ENCODE data around the gene MYH16.
"Not testable (repeated sequence)": the region's sequence is repeated elsewhere in the genome, so short reads cannot be mapped to it uniquely, and the experiment has no call there.

Gene MYH16

DNA sequence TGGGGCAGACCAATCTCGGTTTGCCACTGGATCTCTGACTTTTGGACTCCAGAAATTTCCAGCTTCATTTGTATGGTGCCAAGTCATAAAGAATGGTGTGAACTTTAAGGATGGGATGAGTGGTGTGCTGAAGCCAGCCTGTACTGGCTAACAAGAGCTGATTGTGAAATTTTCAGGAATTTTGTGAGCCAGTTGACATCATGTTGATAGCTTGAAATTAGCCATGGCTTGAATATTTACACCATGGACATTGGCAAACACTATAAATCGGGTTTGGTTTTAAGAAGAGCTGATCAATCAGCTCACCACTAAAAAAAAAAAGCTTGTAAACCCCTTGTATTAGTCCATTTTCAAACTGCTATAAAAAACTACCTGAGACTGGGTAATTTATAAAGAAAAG is 14.1 kb upstream of the MYH16 start:
- no peak for DNase-seq (ENCODE audit: low spot score)

DNA sequence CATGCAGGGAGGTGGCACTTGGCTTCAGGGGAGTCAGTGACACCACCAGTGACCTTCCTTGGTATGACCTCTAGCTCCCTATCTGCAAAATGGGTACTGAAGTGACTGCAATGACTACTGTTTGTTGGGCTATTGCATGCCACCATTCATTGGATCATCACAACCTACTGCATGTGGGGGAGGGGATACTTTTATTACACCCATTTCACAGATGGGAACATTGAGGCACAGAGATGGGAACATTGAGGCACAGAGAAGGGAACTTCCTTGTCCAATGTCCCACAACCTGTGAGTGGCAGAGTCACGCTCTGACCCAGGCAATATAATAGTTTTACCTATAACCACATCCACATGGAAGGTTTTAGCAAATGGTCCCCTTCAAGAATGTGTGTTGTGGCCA is 12.2 kb upstream of the MYH16 start:
- no peak for DNase-seq (ENCODE audit: low spot score)

DNA sequence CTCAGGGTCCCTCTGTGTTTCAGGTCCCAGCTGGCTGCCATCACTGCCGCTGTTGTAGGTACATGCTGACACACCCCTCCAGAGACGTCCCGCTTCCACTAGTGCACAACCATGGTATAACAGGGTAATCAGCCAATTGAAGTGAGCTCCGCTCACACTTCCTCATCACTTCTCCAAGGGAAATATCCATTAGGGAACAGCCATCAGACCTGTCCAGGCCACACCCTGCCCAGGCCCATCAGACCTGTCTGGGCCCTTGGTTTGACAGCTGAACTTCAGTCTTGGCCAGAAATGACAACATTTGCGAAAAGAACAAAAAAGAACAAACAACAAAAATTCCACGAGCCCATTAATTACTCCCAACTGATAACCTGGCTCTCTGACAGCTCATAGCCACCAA is 11.0 kb upstream of the MYH16 start:
- DNase-seq (ENCODE audit: low spot score): no peak

DNA sequence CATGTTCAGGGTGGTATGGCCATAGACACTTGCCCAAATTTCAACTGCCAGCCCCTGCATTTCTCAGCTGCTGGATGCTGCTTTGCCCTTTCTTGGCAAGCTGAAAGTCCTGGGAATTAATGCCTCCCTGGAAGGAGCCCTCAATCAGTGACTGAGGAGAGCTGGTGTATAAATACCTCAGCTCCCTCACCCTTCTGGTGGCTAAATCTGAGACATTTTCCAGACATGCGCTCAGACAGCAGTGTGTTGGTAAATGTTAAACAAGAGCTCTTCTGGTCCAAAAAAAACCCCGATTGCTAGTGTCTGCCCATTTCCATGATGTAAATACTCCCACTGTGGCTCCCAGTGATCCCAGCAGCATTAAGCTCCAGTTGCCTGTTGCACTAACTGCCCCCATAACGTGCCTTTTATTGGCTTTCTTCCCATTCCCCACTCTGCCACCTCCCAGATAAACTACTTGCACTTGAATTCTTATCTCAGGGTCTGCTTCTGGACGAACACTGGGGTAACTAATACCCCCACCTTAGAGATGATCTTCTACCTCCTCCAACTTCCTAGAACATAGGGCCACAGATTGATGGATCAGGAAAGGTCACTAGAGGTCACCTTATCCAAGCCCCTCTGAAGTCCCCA is 6.7 kb upstream of the MYH16 start:
- no peak for DNase-seq (ENCODE audit: low spot score)

DNA sequence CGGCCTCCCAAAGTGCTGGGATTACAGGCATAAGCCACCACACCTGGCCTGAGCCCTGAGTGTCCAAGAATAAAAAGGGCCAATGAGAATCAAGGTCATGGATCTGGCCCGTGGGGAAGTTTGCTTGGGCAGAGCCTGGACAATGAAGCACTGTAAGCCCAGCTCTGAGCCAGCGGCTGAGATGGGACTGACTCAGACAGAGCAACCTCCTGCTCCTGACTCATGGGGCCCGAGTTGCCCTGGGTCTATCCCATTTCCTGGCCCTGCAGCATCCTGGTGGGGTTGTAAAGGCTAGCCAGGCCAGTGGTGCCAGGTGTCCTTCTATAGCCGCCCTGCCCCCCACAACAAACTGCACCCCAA is 5.2 kb upstream of the MYH16 start:
- peak; percentile 94 for DNase-seq (ENCODE audit: low spot score)

DNA sequence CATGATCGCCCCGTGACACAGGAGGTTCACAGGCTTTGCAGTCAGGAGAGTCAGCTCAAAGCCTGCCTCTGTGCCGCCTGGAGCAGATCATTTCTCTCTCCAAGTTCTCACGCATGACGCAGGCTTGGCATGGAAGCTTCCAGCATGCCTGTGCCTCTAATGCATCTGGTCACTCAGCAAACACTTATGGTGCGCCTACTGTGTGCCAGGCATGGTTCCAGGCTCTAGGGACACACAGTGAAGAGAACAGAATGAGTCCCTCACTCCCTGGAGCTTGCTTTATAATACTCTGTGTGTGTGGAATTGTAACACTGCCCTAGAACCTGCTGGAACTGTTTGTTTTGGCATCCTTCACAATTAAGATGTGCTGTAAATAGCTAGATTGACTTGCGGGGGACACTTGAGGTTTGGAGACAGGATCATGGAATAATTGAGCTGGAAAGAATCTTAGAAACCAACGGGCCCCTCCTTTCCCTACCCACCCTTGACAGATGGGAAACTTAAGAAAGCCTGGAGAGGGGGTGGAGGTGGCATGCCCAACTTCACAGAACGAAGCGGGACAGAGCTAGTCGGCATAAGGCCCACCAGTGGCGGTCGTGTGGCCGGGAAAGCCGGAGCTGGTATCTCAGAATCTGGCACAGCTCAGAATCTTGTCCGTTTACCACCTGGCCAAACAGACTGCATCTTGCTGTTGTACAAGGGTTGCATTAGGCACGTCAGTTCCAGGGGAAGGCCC is 4.6 kb upstream of the MYH16 start:
- peak; percentile 19 for DNase-seq (ENCODE audit: low spot score)

DNA sequence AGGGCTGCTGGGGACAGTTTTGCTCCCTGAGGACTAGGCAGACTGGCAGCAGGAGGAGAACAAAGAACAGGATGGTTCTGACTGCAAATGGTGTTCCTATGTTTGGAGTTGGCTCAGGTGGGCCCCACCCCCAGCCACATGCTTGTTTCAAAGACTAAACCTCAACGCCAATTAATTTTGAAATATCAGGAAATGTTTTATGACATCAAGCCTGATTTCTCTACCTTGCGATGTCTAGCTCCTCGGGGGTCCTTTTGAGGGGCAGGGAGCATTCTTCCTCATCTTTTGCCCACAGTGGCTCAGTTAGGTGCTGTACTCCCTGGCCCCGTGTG is 4.1 kb upstream of the MYH16 start:
- DNase-seq (ENCODE audit: low spot score): no peak

DNA sequence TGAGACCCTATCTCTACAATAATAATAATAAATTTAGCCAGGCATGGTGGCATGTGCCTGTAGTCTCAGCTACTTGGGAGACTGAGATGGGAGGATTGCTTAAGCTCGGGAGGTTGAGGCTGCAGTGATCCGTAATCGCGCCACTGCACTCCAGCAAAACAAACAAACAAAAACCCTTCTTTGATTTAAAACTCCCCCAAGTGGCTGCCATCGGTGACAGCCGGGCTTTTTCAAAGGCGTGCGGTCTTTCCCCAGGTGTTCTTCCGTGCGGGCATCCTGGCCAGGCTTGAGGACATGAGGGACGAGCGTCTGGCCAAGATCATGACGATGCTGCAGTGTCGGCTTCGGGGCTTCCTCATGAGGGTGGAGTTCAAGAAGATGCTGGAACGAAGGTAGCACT is 1.9 kb upstream of the MYH16 start:
- DNase-seq (ENCODE audit: low spot score): no peak

DNA sequence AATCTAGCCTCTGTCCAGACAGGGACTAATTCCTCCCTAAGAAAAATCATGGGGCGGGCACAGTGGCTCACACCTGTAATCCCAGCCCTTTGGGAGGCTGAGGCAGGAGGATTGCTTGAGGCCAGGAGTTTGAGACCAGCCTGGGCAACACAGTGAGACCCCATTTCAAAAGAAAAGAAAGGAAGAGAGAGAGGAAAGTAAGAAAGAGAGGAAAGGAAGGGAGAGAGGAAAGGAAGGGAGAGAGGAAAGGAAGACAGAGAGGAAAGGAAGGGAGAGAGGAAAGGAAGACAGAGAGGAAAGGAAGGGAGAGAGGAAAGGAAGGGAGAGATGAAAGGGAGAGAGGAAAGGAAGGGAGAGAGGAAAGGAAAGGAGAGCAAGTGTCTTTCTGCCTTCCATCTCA is 922 bp downstream of the MYH16 start:
- DNase-seq (ENCODE audit: low spot score): not testable (repeated sequence)

DNA sequence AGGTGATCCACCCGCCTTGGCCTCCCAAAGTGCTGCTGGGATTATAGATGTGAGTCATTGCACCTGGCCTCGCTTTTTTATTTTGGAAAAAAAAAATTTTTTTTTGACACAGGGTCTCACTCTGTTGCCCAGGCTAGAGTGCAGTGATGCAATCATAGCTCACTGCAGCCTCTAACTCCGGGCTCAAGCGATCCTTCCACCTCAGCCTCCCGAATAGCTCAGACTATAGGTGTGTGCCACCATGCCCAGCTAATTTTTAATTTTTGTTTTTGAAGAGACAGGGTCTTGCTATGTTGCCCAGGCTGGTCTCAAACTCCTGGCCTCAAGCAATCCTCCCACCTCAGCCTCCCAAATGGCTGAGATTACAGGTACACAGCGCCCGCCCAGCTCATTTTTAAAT is 2.3 kb downstream of the MYH16 start:
- not testable (repeated sequence) for DNase-seq (ENCODE audit: low spot score)

DNA sequence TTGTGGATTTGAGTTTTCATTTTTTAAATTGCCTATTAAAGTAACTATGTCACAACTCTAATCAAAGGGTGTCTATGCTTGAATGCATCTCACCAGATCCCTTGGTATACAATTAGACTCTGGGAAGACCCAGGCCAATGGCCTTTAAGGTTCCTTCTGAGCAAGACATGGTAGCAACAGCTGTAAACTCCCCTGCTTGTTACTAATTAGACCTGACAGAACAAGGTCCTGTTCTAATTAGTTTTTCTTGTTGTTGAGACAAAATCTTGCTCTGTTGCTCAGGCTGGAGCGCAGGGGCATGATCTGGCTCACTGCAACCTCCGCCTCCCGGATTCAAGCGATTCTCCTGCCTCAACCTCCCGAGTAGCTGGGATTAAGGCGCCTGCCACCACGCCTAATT is 2.9 kb downstream of the MYH16 start:
- DNase-seq (ENCODE audit: low spot score): no peak

DNA sequence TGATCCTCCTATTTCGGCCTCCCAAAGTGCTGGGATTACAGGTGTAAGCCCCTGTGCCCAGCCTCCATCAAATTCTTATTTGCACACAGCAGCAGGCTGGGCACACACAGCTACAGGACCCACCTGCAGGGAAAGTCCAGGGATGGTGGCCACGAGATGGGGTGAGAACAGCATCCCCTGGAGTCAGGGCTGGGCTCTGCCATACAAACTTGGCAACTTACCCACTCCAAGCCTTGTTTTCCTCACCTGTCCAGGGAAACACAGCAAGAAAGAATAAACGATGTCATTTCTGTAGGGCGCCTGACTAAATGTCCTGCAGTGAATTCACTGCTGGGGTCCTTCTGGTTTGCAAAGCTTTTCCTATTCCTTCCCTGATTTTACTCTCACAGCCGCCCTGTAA is 5.5 kb downstream of the MYH16 start:
- DNase-seq (ENCODE audit: low spot score): no peak

DNA sequence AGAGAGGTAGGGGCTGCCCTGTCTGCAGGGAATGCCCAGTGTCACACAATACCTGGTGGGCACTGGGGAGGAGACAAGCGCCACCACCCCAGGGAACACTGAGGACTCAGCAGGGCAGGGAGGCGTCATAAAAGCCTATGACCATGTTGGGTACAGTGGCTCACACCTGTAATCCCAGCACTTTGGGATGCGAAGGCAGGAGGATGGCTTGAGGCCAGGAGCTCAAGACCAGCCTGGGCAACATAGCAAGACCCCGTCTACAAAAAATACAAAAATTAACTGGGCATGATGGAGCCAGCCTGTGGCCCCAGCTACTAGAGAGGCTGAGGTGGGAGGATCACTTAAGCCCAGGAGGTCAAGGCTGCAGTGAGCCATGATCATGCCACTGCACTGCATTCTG is 11.5 kb downstream of the MYH16 start:
- not testable (repeated sequence) for DNase-seq (ENCODE audit: low spot score)

DNA sequence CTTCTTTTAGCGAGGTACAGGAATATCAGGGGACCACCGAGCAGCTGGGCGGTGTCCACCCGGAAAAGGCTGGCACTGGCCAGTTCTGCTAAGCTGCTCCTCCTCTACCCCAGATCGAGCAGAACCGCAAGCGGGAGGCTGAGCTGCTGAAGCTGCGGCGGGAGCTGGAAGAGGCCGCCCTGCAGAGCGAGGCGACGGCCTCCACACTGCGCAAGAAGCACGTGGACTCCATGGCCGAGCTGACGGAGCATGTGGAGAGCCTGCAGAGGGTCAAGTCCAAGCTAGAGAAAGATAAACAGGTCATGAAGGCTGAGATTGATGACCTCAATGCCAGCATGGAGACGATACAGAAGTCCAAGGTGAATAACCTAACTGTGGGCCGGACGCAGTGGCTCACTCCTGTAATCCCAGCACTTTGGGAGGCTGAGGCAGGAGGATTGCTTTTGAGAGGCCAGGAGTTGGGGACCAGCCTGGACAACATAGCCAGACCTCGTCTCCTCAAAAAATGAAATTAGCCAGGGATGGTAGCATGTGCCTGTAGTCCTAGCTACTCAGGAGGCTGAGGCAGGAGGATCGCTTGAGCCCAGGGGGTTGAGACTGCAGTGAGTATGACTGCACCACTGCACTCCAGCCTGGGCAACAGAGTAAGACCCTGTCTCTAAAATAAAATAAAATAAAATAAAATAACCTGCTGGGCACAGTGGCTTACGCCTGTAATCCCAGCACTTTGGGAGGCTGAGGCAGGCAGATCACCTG is 15.3 kb downstream of the MYH16 start:
- no peak for DNase-seq (ENCODE audit: low spot score)

DNA sequence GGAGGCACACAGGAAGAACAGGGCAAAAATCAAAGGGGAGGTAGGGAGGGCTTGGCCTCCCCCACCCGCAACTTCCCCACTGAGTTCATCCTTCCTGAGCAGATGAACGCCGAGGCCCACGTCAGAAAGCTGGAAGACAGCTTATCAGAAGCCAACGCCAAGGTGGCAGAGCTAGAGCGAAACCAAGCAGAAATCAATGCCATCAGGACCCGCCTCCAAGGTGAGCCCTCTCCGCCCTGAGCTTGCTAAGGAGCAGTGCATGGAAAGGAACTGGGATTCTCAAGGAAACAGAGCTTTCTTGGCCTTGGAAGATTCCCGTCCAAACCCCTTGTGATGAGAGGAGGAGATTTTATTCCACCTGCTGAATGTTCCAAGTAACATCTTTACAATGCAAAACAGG is 16.5 kb downstream of the MYH16 start:
- DNase-seq (ENCODE audit: low spot score): no peak

DNA sequence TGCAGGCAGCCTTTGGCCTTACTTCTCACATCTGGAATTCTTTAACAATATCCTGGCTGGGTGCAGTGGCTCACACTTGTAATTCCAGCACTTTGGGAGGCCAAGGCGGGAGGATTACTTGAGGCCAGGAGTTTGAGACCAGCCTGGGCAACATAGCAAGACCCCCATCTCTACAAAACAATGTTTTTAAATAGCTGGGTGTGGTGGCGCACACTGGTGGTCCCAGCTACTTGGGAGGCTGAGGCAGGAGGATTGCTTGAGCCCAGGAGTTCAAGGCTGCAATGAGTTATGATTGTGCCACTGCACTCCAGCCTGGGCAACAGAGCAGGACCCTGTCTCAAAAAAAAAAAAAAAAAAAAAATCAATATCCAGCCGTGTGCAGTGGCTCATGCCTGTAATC is 17.5 kb downstream of the MYH16 start:
- not testable (repeated sequence) for DNase-seq (ENCODE audit: low spot score)

DNA sequence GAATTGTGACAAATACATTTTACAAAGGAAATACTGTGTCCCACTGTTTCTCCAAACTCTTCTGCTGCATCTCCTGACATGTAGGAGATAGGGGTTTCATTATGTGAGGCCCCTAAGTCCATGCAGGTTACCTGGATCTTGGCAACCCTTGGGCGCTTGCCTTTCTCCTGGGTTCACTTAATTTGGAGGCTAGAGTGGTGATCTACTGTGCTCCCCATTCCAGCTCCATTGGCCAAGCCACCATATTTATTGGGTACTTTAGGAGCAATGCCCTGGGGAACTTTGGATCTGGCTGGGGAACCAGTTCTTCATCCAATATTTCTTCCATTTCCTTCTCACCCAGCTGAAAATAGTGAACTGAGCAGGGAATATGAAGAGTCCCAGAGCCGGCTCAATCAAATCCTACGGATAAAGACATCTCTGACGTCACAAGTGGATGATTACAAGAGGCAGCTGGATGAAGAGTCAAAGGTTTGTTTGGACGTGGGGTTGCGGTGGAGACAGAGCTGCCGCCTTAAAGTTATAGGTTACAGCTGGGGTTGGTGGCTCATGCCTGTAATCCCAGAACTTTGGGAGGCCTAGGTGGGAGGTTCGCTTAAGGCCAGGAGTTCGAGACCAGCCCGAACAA is 18.5 kb downstream of the MYH16 start:
- no peak for DNase-seq (ENCODE audit: low spot score)

DNA sequence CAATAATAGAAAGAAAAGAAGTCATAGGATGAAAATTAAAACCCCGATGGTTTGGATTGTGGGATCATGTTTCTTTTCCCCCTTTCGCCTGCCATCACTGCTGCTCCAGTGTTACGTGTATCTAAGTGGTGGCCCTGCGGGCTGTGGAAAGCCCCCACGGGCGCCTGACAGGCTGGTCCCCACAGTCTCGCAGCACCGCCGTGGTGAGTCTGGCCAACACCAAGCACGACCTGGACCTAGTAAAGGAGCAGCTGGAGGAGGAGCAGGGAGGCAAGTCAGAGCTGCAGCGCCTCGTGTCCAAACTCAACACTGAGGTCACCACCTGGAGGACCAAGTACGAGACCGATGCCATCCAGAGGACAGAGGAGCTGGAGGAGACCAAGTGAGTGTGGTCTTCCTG is 19.5 kb downstream of the MYH16 start:
- DNase-seq (ENCODE audit: low spot score): no peak

DNA sequence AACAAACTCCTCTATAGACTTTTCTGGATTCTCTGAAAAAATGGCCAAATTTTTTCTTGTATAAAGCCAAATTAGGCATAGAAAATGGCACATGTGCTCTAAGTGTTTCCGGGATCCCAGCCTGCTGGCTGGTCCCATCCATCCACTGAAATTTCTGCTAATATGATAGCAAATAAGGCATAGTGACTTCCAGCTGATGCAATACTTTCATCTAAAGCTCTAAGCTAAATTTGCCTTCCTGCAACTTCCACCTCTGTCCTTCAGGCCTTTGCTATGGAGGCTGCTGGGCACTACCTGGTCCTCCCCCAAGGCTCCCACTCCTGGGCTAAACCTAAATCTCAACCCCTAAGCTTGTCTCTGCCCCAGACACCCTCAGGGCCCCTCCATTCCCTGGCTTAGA is 20.5 kb downstream of the MYH16 start:
- DNase-seq (ENCODE audit: low spot score): no peak

DNA sequence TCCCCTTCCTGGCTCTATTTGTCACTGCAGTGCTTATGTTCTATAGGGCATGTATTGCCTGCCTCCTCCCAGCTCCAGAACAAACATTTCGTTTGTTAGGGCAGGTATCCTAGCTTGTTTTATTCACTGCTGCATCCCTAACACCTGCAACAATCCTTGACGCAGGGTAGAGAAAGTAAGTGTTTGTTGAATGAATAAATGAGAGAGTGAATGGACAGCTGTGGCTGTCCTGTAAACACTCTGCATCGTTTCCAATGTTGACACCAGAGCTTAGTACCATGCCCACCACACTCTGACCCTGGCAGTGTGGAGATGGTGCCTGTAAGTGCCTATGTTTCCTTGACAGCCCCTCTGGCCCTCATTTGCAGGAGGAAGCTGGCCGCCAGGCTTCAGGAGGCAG is 21.0 kb downstream of the MYH16 start:
- DNase-seq (ENCODE audit: low spot score): no peak

DNA sequence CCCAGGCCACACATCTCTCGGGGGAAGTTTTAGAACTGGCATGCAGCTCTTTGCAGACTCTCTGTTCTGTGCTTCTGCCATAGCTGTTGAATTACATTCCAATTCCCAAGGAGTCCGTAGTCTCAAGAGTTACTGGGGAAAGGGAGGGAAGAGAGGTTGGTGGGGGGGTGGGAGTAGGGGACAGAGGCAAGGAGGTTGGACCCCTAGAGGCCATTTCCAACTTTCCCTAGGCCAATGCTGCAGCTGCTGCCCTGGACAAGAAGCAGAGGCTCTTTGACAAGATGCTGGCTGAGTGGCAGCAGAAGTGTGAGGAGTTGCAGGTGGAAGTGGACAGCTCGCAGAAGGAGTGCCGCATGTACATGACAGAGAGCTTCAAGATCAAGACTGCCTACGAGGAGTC is 23.8 kb downstream of the MYH16 start:
- no peak for DNase-seq (ENCODE audit: low spot score)

DNA sequence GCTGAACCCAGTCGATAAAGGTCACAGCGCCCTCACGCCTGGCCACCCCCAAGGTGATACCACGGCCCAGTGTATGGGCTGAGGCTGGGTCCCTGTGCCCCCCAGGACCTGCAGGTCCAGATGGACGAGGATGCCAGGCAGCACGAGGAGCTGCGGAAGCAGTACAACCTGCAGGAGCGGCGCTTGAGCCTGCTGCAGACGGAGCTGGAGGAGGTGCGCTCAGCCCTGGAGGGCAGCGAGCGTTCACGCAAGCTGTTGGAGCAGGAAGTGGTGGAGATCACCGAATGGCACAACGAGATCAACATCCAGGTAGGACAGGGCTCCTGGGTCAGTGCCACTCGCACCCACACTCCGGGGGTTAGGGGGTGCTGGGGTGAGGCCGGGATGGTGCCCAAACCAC is 28.9 kb downstream of the MYH16 start:
- no peak for DNase-seq (ENCODE audit: low spot score)
